Esophagus squamous epithelium (tissue), 4 donors: ENCODE results near the gene TMEM255B.

Source experiments
- CTCF ChIP-seq, 6 experiments: fragments of 450-650 bp in 4 of 6; fragments of 200-600 bp in 2 of 6; sonication (generic) in 2 of 6; IDR thresholded peaks; one replicate each; pipeline ENCODE4 v1.5.1; 2016 to 2019; ENCODE audit warnings: antibody characterized with exemption in 6 of 6, mild to moderate bottlenecking in 4 of 6, moderate library complexity in 4 of 6
- POLR2A ChIP-seq, 4 donors: fragments of 450-650 bp; IDR thresholded peaks; one replicate each; pipeline ENCODE4 v1.6.1; 2017; ENCODE audit warnings: antibody characterized with exemption in 4 of 4, mild to moderate bottlenecking in 4 of 4, moderate library complexity in 3 of 4

- TF ChIP-seq CTCF (IDR thresholded peaks at IDR 0.05), result no peak
- TF ChIP-seq POLR2A (IDR thresholded peaks at IDR 0.05), result no peak
These were observed 9.2 kb downstream of the TMEM255B start for GRCh38 chr13:113768018-113768905.
